Measurements from ENCODE around the gene RANBP3L. TPM values are rescaled to one million over a fixed set of nuclear protein-coding genes. Genes with fewer than 3 reads are reported as not detected.

The RANBP3L gene
- total and polyA plus RNA-seq, 9 of the 15 experiments (the other 6 are each of a cell fraction or from before 2014, with no cell fraction given): 0.01 to 0.06 TPM; not detected in 7

DNA sequence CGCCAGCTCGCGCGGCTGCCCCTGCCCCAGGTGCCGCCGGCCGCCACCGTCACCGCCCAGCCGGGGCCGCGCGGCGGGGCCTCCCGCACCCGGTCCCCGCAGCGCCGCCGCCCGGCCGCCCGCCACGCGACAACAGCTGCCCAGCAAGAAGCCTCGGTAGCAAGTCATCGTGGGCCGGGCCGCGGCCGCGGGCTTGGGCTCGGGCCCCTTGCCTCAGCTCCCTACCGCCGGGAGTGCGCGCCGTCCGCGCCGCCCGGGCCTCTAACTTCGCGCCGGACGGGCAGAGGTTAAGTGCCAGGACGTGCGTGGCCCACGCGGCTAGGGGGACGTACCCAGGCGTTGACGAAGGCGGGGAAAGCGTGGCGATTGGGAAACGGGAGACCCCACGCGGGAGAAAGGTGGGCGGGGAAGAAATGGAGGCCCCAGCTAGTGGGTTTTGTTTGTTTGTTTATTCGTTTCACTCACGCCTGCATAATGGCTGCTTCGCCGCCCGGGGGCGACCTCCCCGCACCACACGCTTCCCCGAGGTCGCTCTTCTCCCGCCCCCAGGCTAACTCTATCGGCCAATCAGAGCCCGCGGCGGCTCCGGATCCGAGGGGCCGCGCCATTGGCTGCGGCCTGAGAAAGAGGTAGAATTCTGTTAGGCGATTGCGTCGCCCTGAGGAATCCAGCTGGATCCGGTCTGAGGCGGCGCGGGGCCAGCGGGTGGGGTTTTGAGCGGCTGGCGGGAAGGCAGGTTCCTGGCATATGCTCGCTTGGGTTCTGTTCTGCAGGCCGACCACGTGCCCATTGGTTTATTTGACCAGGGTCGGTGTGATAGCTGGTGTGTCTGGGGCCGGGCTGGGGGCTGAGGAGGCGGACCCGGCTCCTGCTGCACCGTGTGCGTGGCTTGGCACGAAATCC is 59.8 kb downstream of the RANBP3L start, which contains the start of gene NADK2 (continued):
- TF ChIP-seq SAP30 (IDR thresholded peaks at IDR 0.05; ENCODE audit: borderline replicate concordance, insufficient read depth, low read depth, low read length, poor library complexity, severe bottlenecking) (no peak), XRCC4 (IDR thresholded peaks at IDR 0.05; ENCODE audit: extremely low read depth, insufficient read depth, insufficient read length) (no peak), KDM1A (IDR thresholded peaks at IDR 0.05) (peak in 1 of 2 experiments; percentile 54; a peak in 1 of 4 replicates), ZBTB26 (CRISPR knock-in tag; IDR thresholded peaks at IDR 0.05) (peak; percentile 79), NCOA1 (IDR thresholded peaks at IDR 0.05; ENCODE audit: low read depth) (peak; percentile 85), ZNF347 (CRISPR knock-in tag; IDR thresholded peaks at IDR 0.05; ENCODE audit: low read depth) (peak; percentile 78), MYBL2 (IDR thresholded peaks at IDR 0.05; ENCODE audit: low read depth) (peak; percentile 50; the same call in 1 of the 2 replicates), MYBL2 (CRISPR knock-in tag; IDR thresholded peaks at IDR 0.05; ENCODE audit: borderline replicate concordance) (no peak), NFRKB (IDR thresholded peaks at IDR 0.05; ENCODE audit: low read depth) (peak; percentile 90), CBFA2T3 (IDR thresholded peaks at IDR 0.05) (no peak), ZNF445 (CRISPR knock-in tag; IDR thresholded peaks at IDR 0.05; ENCODE audit: low read depth) (0 out of 2 replicates have a peak, but pooled peaks have one; percentile 68)
- TF ChIP-seq, protein P1, sequence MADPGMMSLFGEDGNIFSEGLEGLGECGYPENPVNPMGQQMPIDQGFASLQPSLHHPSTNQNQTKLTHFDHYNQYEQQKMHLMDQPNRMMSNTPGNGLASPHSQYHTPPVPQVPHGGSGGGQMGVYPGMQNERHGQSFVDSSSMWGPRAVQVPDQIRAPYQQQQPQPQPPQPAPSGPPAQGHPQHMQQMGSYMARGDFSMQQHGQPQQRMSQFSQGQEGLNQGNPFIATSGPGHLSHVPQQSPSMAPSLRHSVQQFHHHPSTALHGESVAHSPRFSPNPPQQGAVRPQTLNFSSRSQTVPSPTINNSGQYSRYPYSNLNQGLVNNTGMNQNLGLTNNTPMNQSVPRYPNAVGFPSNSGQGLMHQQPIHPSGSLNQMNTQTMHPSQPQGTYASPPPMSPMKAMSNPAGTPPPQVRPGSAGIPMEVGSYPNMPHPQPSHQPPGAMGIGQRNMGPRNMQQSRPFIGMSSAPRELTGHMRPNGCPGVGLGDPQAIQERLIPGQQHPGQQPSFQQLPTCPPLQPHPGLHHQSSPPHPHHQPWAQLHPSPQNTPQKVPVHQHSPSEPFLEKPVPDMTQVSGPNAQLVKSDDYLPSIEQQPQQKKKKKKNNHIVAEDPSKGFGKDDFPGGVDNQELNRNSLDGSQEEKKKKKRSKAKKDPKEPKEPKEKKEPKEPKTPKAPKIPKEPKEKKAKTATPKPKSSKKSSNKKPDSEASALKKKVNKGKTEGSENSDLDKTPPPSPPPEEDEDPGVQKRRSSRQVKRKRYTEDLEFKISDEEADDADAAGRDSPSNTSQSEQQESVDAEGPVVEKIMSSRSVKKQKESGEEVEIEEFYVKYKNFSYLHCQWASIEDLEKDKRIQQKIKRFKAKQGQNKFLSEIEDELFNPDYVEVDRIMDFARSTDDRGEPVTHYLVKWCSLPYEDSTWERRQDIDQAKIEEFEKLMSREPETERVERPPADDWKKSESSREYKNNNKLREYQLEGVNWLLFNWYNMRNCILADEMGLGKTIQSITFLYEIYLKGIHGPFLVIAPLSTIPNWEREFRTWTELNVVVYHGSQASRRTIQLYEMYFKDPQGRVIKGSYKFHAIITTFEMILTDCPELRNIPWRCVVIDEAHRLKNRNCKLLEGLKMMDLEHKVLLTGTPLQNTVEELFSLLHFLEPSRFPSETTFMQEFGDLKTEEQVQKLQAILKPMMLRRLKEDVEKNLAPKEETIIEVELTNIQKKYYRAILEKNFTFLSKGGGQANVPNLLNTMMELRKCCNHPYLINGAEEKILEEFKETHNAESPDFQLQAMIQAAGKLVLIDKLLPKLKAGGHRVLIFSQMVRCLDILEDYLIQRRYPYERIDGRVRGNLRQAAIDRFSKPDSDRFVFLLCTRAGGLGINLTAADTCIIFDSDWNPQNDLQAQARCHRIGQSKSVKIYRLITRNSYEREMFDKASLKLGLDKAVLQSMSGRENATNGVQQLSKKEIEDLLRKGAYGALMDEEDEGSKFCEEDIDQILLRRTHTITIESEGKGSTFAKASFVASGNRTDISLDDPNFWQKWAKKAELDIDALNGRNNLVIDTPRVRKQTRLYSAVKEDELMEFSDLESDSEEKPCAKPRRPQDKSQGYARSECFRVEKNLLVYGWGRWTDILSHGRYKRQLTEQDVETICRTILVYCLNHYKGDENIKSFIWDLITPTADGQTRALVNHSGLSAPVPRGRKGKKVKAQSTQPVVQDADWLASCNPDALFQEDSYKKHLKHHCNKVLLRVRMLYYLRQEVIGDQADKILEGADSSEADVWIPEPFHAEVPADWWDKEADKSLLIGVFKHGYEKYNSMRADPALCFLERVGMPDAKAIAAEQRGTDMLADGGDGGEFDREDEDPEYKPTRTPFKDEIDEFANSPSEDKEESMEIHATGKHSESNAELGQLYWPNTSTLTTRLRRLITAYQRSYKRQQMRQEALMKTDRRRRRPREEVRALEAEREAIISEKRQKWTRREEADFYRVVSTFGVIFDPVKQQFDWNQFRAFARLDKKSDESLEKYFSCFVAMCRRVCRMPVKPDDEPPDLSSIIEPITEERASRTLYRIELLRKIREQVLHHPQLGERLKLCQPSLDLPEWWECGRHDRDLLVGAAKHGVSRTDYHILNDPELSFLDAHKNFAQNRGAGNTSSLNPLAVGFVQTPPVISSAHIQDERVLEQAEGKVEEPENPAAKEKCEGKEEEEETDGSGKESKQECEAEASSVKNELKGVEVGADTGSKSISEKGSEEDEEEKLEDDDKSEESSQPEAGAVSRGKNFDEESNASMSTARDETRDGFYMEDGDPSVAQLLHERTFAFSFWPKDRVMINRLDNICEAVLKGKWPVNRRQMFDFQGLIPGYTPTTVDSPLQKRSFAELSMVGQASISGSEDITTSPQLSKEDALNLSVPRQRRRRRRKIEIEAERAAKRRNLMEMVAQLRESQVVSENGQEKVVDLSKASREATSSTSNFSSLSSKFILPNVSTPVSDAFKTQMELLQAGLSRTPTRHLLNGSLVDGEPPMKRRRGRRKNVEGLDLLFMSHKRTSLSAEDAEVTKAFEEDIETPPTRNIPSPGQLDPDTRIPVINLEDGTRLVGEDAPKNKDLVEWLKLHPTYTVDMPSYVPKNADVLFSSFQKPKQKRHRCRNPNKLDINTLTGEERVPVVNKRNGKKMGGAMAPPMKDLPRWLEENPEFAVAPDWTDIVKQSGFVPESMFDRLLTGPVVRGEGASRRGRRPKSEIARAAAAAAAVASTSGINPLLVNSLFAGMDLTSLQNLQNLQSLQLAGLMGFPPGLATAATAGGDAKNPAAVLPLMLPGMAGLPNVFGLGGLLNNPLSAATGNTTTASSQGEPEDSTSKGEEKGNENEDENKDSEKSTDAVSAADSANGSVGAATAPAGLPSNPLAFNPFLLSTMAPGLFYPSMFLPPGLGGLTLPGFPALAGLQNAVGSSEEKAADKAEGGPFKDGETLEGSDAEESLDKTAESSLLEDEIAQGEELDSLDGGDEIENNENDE (IDR thresholded peaks at IDR 0.05; ENCODE audit: low read depth, low read length): no peak
- TF ChIP-seq, protein P2, sequence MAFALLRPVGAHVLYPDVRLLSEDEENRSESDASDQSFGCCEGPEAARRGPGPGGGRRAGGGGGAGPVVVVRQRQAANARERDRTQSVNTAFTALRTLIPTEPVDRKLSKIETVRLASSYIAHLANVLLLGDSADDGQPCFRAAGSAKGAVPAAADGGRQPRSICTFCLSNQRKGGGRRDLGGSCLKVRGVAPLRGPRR (CRISPR knock-in tag; IDR thresholded peaks at IDR 0.05): peak; percentile 78

All from K562 (cell line).